Neural cell (in vitro differentiated cells): ENCODE data around the gene NACC2. TPM values are rescaled to one million over a fixed set of nuclear protein-coding genes. Genes with fewer than 3 reads are reported as not detected.
A peak's percentile ranks its signal among the peaks of the same experiment; 100 is the strongest.

Source experiments
- H2AFZ ChIP-seq: fragments of 200-600, 300-800 bp; sonication (generic), shearing (Covaris generic); 2 replicates; pipeline ENCODE4 v1.6.0; 2014; ENCODE audit warnings: low read depth, mild to moderate bottlenecking, antibody characterized with exemption, low read length, moderate library complexity
- H3F3A ChIP-seq: fragments of 200-600 bp; shearing (Covaris generic); 2 replicates; pipeline ENCODE4 v1.6.1; 2016; ENCODE audit warnings: mild to moderate bottlenecking, moderate library complexity, mixed read lengths, antibody characterized with exemption, low read length; ENCODE audit not compliant: insufficient read depth, poor library complexity, severe bottlenecking
- H3K27ac ChIP-seq: fragments of 200-600, 300-800 bp; sonication (generic), shearing (Covaris generic); 2 replicates; pipeline ENCODE4 v1.5.1; 2014; ENCODE audit warnings: mild to moderate bottlenecking, low read length, moderate library complexity
- H3K27me3 ChIP-seq: fragments of 300-800, 200-600 bp; sonication (generic), shearing (Covaris generic); 2 replicates; pipeline ENCODE4 v1.6.0; 2014; ENCODE audit warnings: mild to moderate bottlenecking, low read depth, low read length, moderate library complexity; ENCODE audit not compliant: insufficient read depth
- H3K36me3 ChIP-seq: fragments of 300-800, 200-600 bp; sonication (generic), shearing (Covaris generic); 2 replicates; pipeline ENCODE4 v1.5.1; 2014; ENCODE audit warnings: mild to moderate bottlenecking, antibody characterized with exemption, low read length, moderate library complexity; ENCODE audit not compliant: insufficient read depth
- H3K4me2 ChIP-seq: fragments of 300-800, 200-600 bp; sonication (generic), shearing (Covaris generic); 2 replicates; pipeline ENCODE4 v1.6.0; 2014; ENCODE audit warnings: mild to moderate bottlenecking, low read length
- H3K4me3 ChIP-seq: fragments of 300-800, 200-600 bp; sonication (generic), shearing (Covaris generic); 2 replicates; pipeline ENCODE4 v1.5.1; 2014; ENCODE audit warnings: mild to moderate bottlenecking, low read length, moderate library complexity
- H3K79me2 ChIP-seq: fragments of 200-600 bp; shearing (Covaris generic); replicated peaks from 2 replicates; pipeline ENCODE4 v1.6.0; 2014; ENCODE audit warnings: mild to moderate bottlenecking, low read length, moderate library complexity; ENCODE audit not compliant: insufficient read depth
- H3K9ac ChIP-seq: fragments of 300-800, 200-600 bp; sonication (generic), shearing (Covaris generic); 2 replicates; pipeline ENCODE4 v1.6.1; 2016; ENCODE audit warnings: mild to moderate bottlenecking, low read length, mixed read lengths
- H3K9me2 ChIP-seq: fragments of 200-600 bp; shearing (Covaris generic); 2 replicates; pipeline ENCODE4 v1.6.1; 2016; ENCODE audit warnings: mild to moderate bottlenecking, low read length, mixed read lengths; ENCODE audit not compliant: insufficient read depth
- H3K9me3 ChIP-seq: fragments of 200-600, 300-800 bp; sonication (generic), shearing (Covaris generic); 2 replicates; pipeline ENCODE4 v1.6.1; 2016; ENCODE audit warnings: mild to moderate bottlenecking, mixed run types, low read length, moderate library complexity, mixed read lengths
- H4K20me1 ChIP-seq: fragments of 200-600 bp; shearing (Covaris generic); 2 replicates; pipeline ENCODE4 v1.6.1; 2016; ENCODE audit warnings: mild to moderate bottlenecking, mixed run types; ENCODE audit not compliant: insufficient read depth
- EP300 ChIP-seq: fragments of 450-650 bp; conservative IDR thresholded peaks from 2 replicates; pipeline ENCODE4 v1.6.1; 2014; ENCODE audit warnings: antibody characterized with exemption, mild to moderate bottlenecking, moderate library complexity; ENCODE audit not compliant: poor library complexity, severe bottlenecking
- EZH2 ChIP-seq: fragments of 200-600, 300-800 bp; shearing (Covaris generic), sonication (generic); IDR thresholded peaks from 2 replicates; pipeline ENCODE4 v1.6.1; 2014; ENCODE audit warnings: antibody characterized with exemption, low read length, borderline replicate concordance, mild to moderate bottlenecking; ENCODE audit not compliant: insufficient read depth, poor library complexity, severe bottlenecking
- MXI1 ChIP-seq: fragments of 450-650 bp; conservative IDR thresholded peaks from 2 replicates; pipeline ENCODE4 v1.6.1; 2014; ENCODE audit warnings: antibody characterized with exemption, mild to moderate bottlenecking; ENCODE audit not compliant: poor library complexity, severe bottlenecking
- POLR2AphosphoS5 ChIP-seq: IDR thresholded peaks from 2 replicates; pipeline ENCODE4 v1.6.1; 2012
- RAD21 ChIP-seq: fragments of 450-650 bp; conservative IDR thresholded peaks from 2 replicates; pipeline ENCODE4 v1.6.1; 2014; ENCODE audit warnings: antibody characterized with exemption, mild to moderate bottlenecking, moderate library complexity
- SMC3 ChIP-seq: fragments of 450-650 bp; conservative IDR thresholded peaks from 2 replicates; pipeline ENCODE4 v1.6.1; 2014; ENCODE audit warnings: antibody characterized with exemption, mild to moderate bottlenecking, moderate library complexity; ENCODE audit not compliant: poor library complexity
- TAF1 ChIP-seq: IDR thresholded peaks from 2 replicates; pipeline ENCODE4 v1.6.1; 2012; ENCODE audit warnings: low read depth
- polyA plus RNA-seq: library from polyadenylated mRNA; depleted of rRNA; stranded (reverse); fragments of >200 nt; gene quantifications from 2 replicates; pipeline ENCODE4 v1.2.3, GENCODE V29; 2014
- TF ChIP-seq, protein P1 (sequence below): IDR thresholded peaks from 2 replicates; pipeline ENCODE4 v1.6.1; 2012; ENCODE audit warnings: borderline replicate concordance
- TF ChIP-seq, protein P2 (sequence below): fragments of 450-650 bp; IDR thresholded peaks from 2 replicates; pipeline ENCODE4 v1.5.1; 2014; ENCODE audit warnings: antibody characterized with exemption, mild to moderate bottlenecking, moderate library complexity; ENCODE audit not compliant: poor library complexity, severe bottlenecking

Gene NACC2
- polyA plus RNA-seq, 1 donor from 2014 or later, result 1.7 TPM

DNA sequence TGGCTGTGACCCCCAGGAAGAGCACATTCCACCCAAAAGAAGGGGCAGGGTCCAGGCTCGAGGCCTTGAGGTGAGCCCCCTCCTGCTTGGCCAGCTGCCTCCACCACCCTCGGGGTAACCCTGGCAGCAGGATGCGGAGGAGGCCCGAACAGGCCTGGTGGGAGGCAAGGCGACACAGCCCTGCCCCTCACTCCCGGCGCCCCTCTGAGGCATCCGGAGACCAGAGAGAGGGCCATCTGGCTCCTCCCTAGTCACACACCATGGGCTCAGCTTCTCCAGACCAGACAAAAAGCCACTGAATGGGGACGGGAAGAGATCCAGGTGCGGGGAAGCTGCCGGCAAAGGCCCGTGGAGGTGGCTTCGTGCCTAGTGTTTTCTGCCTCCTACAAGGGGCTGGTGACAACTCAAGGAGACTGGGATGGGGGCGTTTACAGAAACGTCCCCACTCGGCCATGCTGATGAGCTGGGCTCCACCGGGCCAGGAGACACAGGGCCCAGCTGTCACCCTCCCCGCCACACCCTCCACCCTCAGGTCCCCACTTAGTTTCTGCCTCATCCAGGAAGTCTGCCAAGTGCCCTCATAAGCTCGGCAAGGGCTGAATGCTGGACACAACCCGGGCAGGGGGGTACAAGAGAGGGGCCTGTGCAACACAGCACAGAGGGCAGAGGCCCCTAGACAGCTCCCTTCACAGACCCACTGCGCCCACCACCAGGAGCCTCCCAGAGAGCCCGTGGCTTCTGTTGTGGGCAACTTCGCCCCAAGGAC is 41.9 kb downstream of the NACC2 start:
- no peak overlapping the region for H2AFZ ChIP-seq
- H3K79me2 ChIP-seq, result no peaks in the 10 kb centered on the region
- no peaks in the 10 kb centered on the region for H3K9me2 ChIP-seq
- H4K20me1 ChIP-seq, result no peaks in the 10 kb centered on the region
- peak overlapping the region; percentile 87 for H3K4me3 ChIP-seq
- no peaks in the 10 kb centered on the region for H3F3A ChIP-seq
- no peaks in the 10 kb centered on the region for H3K36me3 ChIP-seq
- no peaks in the 10 kb centered on the region for H3K9me3 ChIP-seq
- peak overlapping the region; percentile 71 for H3K9ac ChIP-seq
- H3K4me2 ChIP-seq, result no peak overlapping the region
- TF ChIP-seq EZH2 (no peak), TAF1 (no peak), MXI1 (no peak), EP300 (no peak)
- TF ChIP-seq, protein P1, sequence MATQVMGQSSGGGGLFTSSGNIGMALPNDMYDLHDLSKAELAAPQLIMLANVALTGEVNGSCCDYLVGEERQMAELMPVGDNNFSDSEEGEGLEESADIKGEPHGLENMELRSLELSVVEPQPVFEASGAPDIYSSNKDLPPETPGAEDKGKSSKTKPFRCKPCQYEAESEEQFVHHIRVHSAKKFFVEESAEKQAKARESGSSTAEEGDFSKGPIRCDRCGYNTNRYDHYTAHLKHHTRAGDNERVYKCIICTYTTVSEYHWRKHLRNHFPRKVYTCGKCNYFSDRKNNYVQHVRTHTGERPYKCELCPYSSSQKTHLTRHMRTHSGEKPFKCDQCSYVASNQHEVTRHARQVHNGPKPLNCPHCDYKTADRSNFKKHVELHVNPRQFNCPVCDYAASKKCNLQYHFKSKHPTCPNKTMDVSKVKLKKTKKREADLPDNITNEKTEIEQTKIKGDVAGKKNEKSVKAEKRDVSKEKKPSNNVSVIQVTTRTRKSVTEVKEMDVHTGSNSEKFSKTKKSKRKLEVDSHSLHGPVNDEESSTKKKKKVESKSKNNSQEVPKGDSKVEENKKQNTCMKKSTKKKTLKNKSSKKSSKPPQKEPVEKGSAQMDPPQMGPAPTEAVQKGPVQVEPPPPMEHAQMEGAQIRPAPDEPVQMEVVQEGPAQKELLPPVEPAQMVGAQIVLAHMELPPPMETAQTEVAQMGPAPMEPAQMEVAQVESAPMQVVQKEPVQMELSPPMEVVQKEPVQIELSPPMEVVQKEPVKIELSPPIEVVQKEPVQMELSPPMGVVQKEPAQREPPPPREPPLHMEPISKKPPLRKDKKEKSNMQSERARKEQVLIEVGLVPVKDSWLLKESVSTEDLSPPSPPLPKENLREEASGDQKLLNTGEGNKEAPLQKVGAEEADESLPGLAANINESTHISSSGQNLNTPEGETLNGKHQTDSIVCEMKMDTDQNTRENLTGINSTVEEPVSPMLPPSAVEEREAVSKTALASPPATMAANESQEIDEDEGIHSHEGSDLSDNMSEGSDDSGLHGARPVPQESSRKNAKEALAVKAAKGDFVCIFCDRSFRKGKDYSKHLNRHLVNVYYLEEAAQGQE, result no peak
- TF ChIP-seq, protein P2, sequence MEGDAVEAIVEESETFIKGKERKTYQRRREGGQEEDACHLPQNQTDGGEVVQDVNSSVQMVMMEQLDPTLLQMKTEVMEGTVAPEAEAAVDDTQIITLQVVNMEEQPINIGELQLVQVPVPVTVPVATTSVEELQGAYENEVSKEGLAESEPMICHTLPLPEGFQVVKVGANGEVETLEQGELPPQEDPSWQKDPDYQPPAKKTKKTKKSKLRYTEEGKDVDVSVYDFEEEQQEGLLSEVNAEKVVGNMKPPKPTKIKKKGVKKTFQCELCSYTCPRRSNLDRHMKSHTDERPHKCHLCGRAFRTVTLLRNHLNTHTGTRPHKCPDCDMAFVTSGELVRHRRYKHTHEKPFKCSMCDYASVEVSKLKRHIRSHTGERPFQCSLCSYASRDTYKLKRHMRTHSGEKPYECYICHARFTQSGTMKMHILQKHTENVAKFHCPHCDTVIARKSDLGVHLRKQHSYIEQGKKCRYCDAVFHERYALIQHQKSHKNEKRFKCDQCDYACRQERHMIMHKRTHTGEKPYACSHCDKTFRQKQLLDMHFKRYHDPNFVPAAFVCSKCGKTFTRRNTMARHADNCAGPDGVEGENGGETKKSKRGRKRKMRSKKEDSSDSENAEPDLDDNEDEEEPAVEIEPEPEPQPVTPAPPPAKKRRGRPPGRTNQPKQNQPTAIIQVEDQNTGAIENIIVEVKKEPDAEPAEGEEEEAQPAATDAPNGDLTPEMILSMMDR, result no peak
- no peak overlapping the region for H3K27ac ChIP-seq
- H3K27me3 ChIP-seq, result peaks cover 4% of the 10 kb centered on the region

DNA sequence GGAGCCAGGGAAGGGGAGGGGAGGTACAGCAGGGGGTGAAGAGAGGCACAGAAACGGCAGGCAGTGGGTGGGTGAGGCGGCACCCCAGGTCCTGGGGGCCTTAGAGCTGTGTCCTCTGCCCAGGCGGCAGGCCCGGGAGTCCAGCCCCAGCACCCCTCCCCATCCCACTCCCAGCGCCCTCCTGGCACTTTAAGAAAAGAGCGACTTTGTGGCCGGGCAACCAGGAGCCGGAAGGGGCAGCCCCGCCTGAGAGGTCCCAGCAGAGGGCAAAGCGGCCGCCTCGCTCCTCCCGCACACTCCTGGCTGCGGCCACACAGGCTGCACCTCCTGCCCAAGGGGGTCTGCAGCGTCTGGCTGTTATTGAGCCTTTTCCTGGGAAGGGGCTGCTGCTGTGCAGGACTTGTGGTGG is 42.6 kb downstream of the NACC2 start:
- no peaks in the 10 kb centered on the region for H4K20me1 ChIP-seq
- no peaks in the 10 kb centered on the region for H3K79me2 ChIP-seq
- H3K27ac ChIP-seq, result peak overlapping the region; percentile 51
- H3K9me2 ChIP-seq, result no peaks in the 10 kb centered on the region
- H3K9ac ChIP-seq, result peak overlapping the region; percentile 71
- no peaks in the 10 kb centered on the region for H3K9me3 ChIP-seq
- peak overlapping the region; percentile 91 for H3K4me2 ChIP-seq
- no peak overlapping the region for H2AFZ ChIP-seq
- H3K4me3 ChIP-seq, result peak overlapping the region; percentile 87
- no peaks in the 10 kb centered on the region for H3F3A ChIP-seq
- TF ChIP-seq, protein P1, result no peak
- TF ChIP-seq EP300 (no peak), SMC3 (no peak), MXI1 (no peak), RAD21 (no peak), POLR2AphosphoS5 (no peak), EZH2 (no peak), TAF1 (no peak)
- TF ChIP-seq, protein P2, result no peak
- no peaks in the 10 kb centered on the region for H3K36me3 ChIP-seq
- H3K27me3 ChIP-seq, result peaks cover 4% of the 10 kb centered on the region
